NB4 (cell line): Measurements from ENCODE around the gene TUBGCP5.

ENCODE experiments used
- MYC ChIP-seq: IDR thresholded peaks from 2 replicates; pipeline ENCODE4 v1.6.1; 2011; ENCODE audit warnings: low read depth, low read length
- POLR2A ChIP-seq: IDR thresholded peaks from 2 replicates; pipeline ENCODE4 v1.6.1; 2011; ENCODE audit warnings: mild to moderate bottlenecking; ENCODE audit not compliant: insufficient read length; ENCODE audit errors: extremely low read depth
- TF ChIP-seq, protein P1 (sequence below): IDR thresholded peaks from one replicate; pipeline ENCODE4 v1.5.1; 2012; ENCODE audit warnings: low read depth, low read length
- TF ChIP-seq, protein P2 (sequence below): IDR thresholded peaks from 2 replicates; pipeline ENCODE4 v1.6.1; 2011; ENCODE audit warnings: low read depth, low read length

DNA sequence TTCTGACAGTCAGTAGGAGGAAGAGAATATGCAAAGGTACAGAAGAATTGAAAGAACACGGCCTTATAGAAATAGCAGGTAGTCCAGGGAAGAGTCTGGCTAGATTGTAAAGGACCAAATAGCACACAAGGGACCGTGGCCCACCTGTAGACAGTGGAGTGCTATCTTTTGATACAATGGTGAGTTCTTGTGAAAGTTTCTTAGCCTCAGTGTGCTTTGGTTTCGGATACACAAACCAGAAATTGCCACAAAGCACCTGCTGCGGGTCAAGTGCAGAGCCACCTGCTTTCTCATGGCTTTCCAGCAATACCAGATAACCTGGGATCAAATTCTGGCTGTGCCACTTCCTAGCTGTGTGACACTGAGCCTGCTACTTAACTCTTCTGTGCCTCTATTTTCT lies 36.6 kb upstream of the TUBGCP5 start:
- TF ChIP-seq POLR2A = no peak
- TF ChIP-seq, protein P1, sequence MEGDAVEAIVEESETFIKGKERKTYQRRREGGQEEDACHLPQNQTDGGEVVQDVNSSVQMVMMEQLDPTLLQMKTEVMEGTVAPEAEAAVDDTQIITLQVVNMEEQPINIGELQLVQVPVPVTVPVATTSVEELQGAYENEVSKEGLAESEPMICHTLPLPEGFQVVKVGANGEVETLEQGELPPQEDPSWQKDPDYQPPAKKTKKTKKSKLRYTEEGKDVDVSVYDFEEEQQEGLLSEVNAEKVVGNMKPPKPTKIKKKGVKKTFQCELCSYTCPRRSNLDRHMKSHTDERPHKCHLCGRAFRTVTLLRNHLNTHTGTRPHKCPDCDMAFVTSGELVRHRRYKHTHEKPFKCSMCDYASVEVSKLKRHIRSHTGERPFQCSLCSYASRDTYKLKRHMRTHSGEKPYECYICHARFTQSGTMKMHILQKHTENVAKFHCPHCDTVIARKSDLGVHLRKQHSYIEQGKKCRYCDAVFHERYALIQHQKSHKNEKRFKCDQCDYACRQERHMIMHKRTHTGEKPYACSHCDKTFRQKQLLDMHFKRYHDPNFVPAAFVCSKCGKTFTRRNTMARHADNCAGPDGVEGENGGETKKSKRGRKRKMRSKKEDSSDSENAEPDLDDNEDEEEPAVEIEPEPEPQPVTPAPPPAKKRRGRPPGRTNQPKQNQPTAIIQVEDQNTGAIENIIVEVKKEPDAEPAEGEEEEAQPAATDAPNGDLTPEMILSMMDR = no peak
- TF ChIP-seq, protein P2, sequence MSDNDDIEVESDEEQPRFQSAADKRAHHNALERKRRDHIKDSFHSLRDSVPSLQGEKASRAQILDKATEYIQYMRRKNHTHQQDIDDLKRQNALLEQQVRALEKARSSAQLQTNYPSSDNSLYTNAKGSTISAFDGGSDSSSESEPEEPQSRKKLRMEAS = no peak
- TF ChIP-seq MYC = no peak
